ENCODE measurements around the gene KRTAP10-6.
"Not testable (repeated sequence)": the region's sequence is repeated elsewhere in the genome, so short reads cannot be mapped to it uniquely, and the experiment has no call there.

The KRTAP10-6 gene

GRCh38 chr21:44594406-44594916, 2.2 kb upstream of the KRTAP10-6 start:
- no peak for TF ChIP-seq CTCF (IDR thresholded peaks at IDR 0.05; ENCODE audit: insufficient read depth, low read depth, low read length, missing control alignments)
- no peak for DNase-seq (ENCODE audit: low read depth)
- no peak overlapping the region for H3K4me3 ChIP-seq (ENCODE audit: low read length)

GRCh38 chr21:44593598-44594405, 1.5 kb upstream of the KRTAP10-6 start:
- DNase-seq (ENCODE audit: low read depth), result no peak
- no peak for TF ChIP-seq CTCF (IDR thresholded peaks at IDR 0.05; ENCODE audit: insufficient read depth, low read depth, low read length, missing control alignments)
- no peak overlapping the region for H3K4me3 ChIP-seq (ENCODE audit: low read length)

- not testable (repeated sequence) for H3K4me3 ChIP-seq (ENCODE audit: low read length); DNase-seq (ENCODE audit: low read depth)
These were observed 539 bp downstream of the KRTAP10-6 start for GRCh38 chr21:44591801-44592130.

GRCh38 chr21:44590897-44591800, 1.2 kb downstream of the KRTAP10-6 start:
- not testable (repeated sequence) for H3K4me3 ChIP-seq (ENCODE audit: low read length); DNase-seq (ENCODE audit: low read depth)

GRCh38 chr21:44590311-44590721, 2.0 kb downstream of the KRTAP10-6 start:
- H3K4me3 ChIP-seq (ENCODE audit: low read length), result no peak overlapping the region
- no peak for TF ChIP-seq CTCF (IDR thresholded peaks at IDR 0.05; ENCODE audit: insufficient read depth, low read depth, low read length, missing control alignments)
- no peak for DNase-seq (ENCODE audit: low read depth)

GRCh38 chr21:44589586-44590305, 2.6 kb downstream of the KRTAP10-6 start:
- no peak for TF ChIP-seq CTCF (IDR thresholded peaks at IDR 0.05; ENCODE audit: insufficient read depth, low read depth, low read length, missing control alignments)
- no peak for DNase-seq (ENCODE audit: low read depth)
- H3K4me3 ChIP-seq (ENCODE audit: low read length), result no peak overlapping the region

GRCh38 chr21:44589094-44589493, 3.2 kb downstream of the KRTAP10-6 start:
- no peak for TF ChIP-seq CTCF (IDR thresholded peaks at IDR 0.05; ENCODE audit: insufficient read depth, low read depth, low read length, missing control alignments)
- H3K4me3 ChIP-seq (ENCODE audit: low read length), result no peak overlapping the region
- DNase-seq (ENCODE audit: low read depth), result no peak
